ENCODE data around the gene MND1.
"Not testable (repeated sequence)": the region's sequence is repeated elsewhere in the genome, so short reads cannot be mapped to it uniquely, and the experiment has no call there.

MND1 gene

GRCh38 chr4:153447175-153447905 lies 102.9 kb downstream of the MND1 start:
- no peak for DNase-seq

GRCh38 chr4:153448003-153448731 lies 103.7 kb downstream of the MND1 start:
- no peak for DNase-seq

DNA sequence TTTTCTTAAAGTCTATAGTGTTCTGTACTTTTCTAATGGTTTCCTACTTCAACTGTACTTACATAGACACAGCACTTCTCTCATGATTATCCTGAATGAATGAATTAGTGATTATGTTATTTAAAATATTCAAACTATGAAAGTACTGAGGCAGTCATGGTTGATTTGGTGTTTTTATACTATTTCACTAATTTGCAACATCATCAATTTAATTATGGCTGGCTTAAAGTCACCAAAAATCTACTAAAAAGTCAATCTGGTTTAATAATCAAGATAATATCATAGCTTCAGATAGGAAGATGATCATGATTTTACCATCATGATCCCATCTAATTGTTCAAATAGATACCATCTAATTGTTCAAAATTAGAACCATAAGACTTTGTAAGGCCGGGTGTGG lies 104.8 kb downstream of the MND1 start:
- no peak for DNase-seq

GRCh38 chr4:153450544-153450917 lies 106.0 kb downstream of the MND1 start:
- DNase-seq: no peak

DNA sequence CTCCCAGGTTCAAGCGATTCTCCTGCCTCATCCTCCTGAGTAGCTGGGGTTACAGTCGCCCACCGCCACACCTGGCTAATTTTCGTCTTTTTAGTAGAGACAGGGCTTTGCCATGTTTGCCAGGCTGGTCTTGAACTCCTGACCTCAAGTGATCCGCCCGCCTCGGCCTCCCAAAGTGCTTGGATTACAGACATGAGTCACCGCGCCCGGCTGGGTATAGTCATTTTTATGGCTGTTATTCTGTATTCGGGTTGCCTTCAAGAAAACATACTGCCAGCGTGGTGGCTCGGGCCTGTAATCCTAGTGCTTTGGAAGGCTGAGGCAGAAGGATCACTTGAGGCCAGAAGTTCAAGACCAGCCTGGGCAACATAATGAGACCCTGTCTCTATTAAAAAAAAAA lies 106.7 kb downstream of the MND1 start:
- not testable (repeated sequence) for DNase-seq

DNA sequence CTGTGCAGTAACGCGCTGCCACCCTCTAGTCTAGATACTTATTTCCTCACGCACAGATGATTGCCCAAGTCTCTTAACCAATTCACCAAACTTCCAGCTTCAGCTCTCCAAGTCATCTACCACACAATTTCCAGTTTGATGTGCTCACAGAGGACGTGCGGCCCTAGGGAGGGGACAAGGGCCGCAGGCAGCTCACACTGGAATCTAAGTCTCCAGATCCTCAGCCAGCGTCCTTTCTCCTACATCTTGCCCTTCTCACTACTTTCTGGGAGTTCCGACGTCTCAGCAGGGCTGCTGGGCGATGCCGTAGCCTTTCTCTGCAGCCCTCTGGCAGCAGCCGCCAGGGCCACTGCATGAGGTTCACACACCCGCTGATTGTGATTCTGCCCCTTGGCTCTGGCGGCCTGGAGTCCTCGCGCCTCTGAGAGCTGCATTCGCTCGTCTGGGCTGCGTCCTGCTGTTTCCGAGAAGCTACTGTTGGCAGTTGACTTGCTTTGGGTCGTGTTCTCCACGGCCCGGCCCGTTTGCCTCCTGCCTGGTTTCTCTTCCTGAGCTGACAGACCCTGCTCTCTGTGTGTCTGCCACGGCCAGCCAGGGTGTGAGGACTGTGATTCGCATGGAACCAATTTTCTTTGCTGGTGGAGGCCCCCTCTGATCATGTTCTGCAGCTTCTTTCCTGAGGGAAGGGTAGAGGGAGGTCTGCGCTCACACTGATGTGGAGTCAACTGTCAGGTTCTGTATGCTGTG lies 107.6 kb downstream of the MND1 start:
- DNase-seq: no peak

DNA sequence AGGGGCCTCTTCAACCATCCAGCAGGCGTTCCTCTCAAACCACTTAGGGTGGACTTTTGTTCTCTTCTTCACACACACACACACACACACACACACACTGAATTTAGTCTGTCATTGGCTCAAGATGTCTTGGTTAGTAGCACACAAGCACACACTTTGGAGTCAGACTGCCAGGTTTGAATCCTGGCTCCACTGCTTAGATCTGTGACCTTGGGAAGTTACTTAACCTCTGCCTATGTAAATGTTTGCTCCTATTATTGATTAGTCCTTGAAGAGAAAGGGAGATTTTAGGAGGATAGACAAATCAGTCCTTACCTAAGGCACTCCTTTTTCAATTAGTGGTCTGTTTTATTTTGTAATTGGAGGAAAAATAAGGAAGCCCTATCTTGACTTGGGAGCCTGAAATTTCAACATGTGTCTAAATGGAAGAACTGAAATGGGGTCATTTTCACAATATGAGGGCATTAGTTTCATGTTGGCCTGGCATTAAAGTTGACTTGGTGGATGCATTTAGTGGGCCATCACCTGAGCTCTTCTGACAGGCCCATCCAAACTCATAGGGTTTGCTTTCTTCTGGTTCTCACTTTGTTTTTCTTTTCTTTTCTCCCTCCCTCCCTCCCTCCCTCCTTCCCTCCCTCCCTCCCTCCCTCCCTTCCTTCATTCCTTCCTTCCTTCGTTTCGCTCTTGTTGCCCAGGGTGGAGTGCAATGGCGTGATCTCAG lies 108.3 kb downstream of the MND1 start:
- no peak for DNase-seq

DNA sequence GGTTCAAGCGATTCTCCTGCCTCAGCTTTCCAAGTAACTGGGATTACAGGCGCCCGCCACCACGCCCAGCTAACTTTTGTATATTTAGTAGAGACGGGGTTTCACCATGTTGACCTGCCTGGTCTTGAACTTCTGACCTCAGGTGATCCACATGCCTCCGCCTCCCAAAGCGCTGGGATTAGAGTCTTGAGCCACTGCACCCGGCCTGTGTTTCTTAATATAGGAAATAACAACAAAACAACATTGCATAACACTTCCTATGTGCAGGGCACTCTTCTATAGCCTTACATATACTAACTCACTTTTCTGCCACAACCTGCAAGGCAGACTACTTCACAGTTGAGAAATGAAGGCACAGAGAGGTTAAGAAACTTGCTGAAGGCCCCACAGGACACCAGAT lies 108.9 kb downstream of the MND1 start:
- no peak for DNase-seq

DNA sequence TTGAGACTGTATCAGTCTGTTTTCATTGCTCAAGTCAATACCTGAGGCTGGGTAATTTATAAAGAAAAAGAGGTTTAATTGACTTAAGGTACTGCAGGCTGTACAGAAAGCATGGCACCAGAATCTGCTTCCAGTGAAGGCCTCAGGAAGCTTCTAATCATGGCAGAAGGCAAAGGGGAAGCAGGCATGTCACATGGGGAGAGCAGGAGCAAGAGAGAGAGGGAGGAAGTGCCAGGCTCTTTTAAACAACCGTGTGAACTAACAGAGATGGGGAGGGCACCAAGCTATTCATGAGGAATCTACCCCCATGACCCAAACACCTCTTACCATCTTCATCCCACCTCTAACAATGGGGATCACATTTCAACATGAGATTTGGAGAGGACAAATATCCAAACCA lies 114.5 kb downstream of the MND1 start:
- no peak for DNase-seq

DNA sequence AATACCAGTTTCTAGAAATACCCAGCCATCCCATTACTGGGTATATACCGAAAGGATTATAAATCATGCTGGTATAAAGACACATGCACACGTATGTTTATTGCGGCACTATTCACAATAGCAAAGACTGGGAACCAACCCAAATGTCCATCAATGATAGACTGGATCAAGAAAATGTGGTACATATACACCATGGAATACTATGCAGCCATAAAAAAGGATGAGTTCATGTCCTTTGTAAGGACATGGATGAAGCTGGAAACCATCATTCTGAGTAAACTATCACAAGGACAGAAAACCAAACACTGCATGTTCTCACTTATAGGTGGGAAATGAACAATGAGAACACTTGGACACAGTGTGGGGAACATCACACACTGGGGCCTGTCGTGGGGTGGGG lies 117.1 kb downstream of the MND1 start:
- DNase-seq: not testable (repeated sequence)

GRCh38 chr4:153464068-153464467 lies 119.6 kb downstream of the MND1 start:
- no peak for DNase-seq
